Upper lobe of left lung (tissue), 6 donors: ENCODE data around the gene DNAJB13. TPM values are rescaled to one million over a fixed set of nuclear protein-coding genes. Genes with fewer than 3 reads are reported as not detected.

Experiments
- ATAC-seq, 2 donors: fragments of 200-7000 bp; cut with Tn5 transposase; one replicate each; pipeline ENCODE4 v1.9.1; 2022; ENCODE audit warnings: mild to moderate bottlenecking in 2 of 2, moderate library complexity in 2 of 2; ENCODE audit not compliant: low FRiP score in 2 of 2
- DNase-seq, 2 donors: peaks; one replicate each; pipeline ENCODE4 v3.0.0-alpha.2; 2019 to 2020
- H3K27ac ChIP-seq, 4 donors: fragments of 200-600 bp; sonication (generic); one replicate each; pipeline ENCODE4 v1.5.1; 2016 to 2019
- H3K27me3 ChIP-seq, 4 donors: fragments of 200-600 bp; sonication (generic); one replicate each; pipeline ENCODE4 v1.5.1; 2017 to 2019
- H3K36me3 ChIP-seq, 4 donors: fragments of 200-600 bp; sonication (generic); one replicate each; pipeline ENCODE4 v1.5.1; 2016 to 2019
- H3K4me1 ChIP-seq, 4 donors: fragments of 200-600 bp; sonication (generic); one replicate each; pipeline ENCODE4 v1.5.1; 2018 to 2019
- H3K4me3 ChIP-seq, 4 donors: fragments of 200-600 bp; sonication (generic); one replicate each; pipeline ENCODE4 v1.5.1; 2017 to 2019; ENCODE audit warnings: mild to moderate bottlenecking in 2 of 4, moderate library complexity in 1 of 4
- H3K9me3 ChIP-seq, 4 donors: fragments of 200-600 bp; sonication (generic); one replicate each; pipeline ENCODE4 v1.5.1; 2018 to 2019
- CTCF ChIP-seq, 6 experiments: fragments of 450-650 bp in 4 of 6; fragments of 200-600 bp in 2 of 6; sonication (generic) in 2 of 6; IDR thresholded peaks; one replicate each; pipeline ENCODE4 v1.5.1; 2016 to 2019; ENCODE audit warnings: antibody characterized with exemption in 6 of 6
- EP300 ChIP-seq, 4 donors: sonication (generic); formaldehyde crosslinking; IDR thresholded peaks; one replicate each; pipeline ENCODE4 v1.5.1; 2017; ENCODE audit warnings: antibody characterized with exemption in 4 of 4, control low read depth in 2 of 4
- POLR2A ChIP-seq, 4 donors: fragments of 450-650 bp; IDR thresholded peaks; one replicate each; pipeline ENCODE4 v1.5.1; 2016 to 2017; ENCODE audit warnings: antibody characterized with exemption in 4 of 4, mild to moderate bottlenecking in 2 of 4
- POLR2AphosphoS5 ChIP-seq, 2 donors: sonication (generic); formaldehyde crosslinking; IDR thresholded peaks; one replicate each; pipeline ENCODE4 v1.5.1; 2017; ENCODE audit warnings: antibody characterized with exemption in 2 of 2
- WGBS, 2 donors: methylation state at CpG; one replicate each; pipeline ENCODE4 v1.1.5; 2017 to 2018; 5-methylcytosine and 5-hydroxymethylcytosine counted together
- total RNA-seq, 6 donors: library from RNA; depleted of rRNA in 4 of 6; stranded (reverse); fragments of >200 nt in 4 of 6; gene quantifications; one replicate each; pipeline versions ENCODE4 v1.1.0 to v1.2.1, GENCODE V29; 2016 to 2021
- donor health status: DM: no; HTN: no; CAD: no; lungs with moderate emphysema.
- donor health status: DM: no; HTN: yes; CAD: no; lungs with severe emphysema.

The DNAJB13 gene
- total RNA-seq, 6 donors from 2014 or later, result 0.49 to 16.5 (median 6.3) TPM

GRCh38 chr11:73972620-73973449 is 22.0 kb downstream of the DNAJB13 start:
- 79 to 89% methylated on average over 10 to 11 of the region's 11 CpGs for WGBS, 2 donors
- Histone ChIP-seq H3K27me3 (no peaks in the 10 kb centered on the region), H3K36me3 (peaks cover 12 to 36% (median 27%) of the 10 kb centered on the region in 4 donors), H3K4me1 (peaks cover 11 to 17% (median 15%) of the 10 kb centered on the region in 4 donors), H3K4me3 (no peak overlapping the region), H3K27ac (peak overlapping the region in 1 of 4 donors; percentile 62), H3K9me3 (no peaks in the 10 kb centered on the region)
- DNase-seq (peak in 1 of 2 donors; percentile 19), ATAC-seq (no peak)
- TF ChIP-seq EP300 (IDR thresholded peaks at IDR 0.05) (no peak), POLR2A (IDR thresholded peaks at IDR 0.05) (peak in 1 of 4 donors; percentile 7), POLR2AphosphoS5 (IDR thresholded peaks at IDR 0.05) (no peak), CTCF (IDR thresholded peaks at IDR 0.05) (no peak)

GRCh38 chr11:73974604-73975478 is 24.0 kb downstream of the DNAJB13 start:
- H3K9me3 ChIP-seq, result no peaks in the 10 kb centered on the region
- no peak for ATAC-seq
- peaks cover 14 to 41% (median 33%) of the 10 kb centered on the region in 4 donors for H3K36me3 ChIP-seq
- peak overlapping the region in 1 of 4 donors; percentile 31 for H3K27ac ChIP-seq
- no peaks in the 10 kb centered on the region for H3K27me3 ChIP-seq
- H3K4me1 ChIP-seq, result peaks cover 22 to 36% (median 30%) of the 10 kb centered on the region in 4 donors
- TF ChIP-seq POLR2A (IDR thresholded peaks at IDR 0.05) (no peak), EP300 (IDR thresholded peaks at IDR 0.05) (no peak), POLR2AphosphoS5 (IDR thresholded peaks at IDR 0.05) (no peak), CTCF (IDR thresholded peaks at IDR 0.05) (no peak)
- H3K4me3 ChIP-seq, result no peak overlapping the region
- WGBS, 2 donors, result 91% methylated on average over 13 of the region's 13 CpGs
- DNase-seq, result peak in 1 of 2 donors; percentile 18

DNA sequence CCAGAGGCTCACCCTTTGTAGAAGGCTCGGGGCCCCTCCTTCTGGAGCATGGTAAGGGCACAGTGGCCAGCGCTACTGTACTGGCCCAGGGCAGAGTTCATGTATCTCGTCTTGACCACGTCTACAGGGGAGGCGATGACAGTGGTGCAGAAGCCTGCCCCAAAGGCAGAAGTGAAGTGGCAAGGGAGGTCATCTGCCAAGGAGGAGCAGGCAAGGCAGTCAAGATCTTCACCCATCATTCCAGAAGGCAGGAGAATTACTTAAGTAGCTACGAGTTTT is 24.6 kb downstream of the DNAJB13 start:
- H3K4me1 ChIP-seq, result peaks cover 28 to 42% (median 36%) of the 10 kb centered on the region in 4 donors
- no peak overlapping the region for H3K27ac ChIP-seq
- 91 to 94% methylated on average over 4 to 6 of the region's 6 CpGs for WGBS, 2 donors
- no peak overlapping the region for H3K4me3 ChIP-seq
- H3K27me3 ChIP-seq, result no peaks in the 10 kb centered on the region
- TF ChIP-seq EP300 (IDR thresholded peaks at IDR 0.05) (no peak), POLR2AphosphoS5 (IDR thresholded peaks at IDR 0.05) (no peak), CTCF (IDR thresholded peaks at IDR 0.05) (no peak), POLR2A (IDR thresholded peaks at IDR 0.05) (no peak)
- no peaks in the 10 kb centered on the region for H3K9me3 ChIP-seq
- ATAC-seq (no peak), DNase-seq (peak in 1 of 2 donors; percentile 17)
- H3K36me3 ChIP-seq, result peaks cover 14 to 41% (median 33%) of the 10 kb centered on the region in 4 donors

GRCh38 chr11:73976451-73977151 is 25.8 kb downstream of the DNAJB13 start:
- no peak for TF ChIP-seq POLR2AphosphoS5 (IDR thresholded peaks at IDR 0.05)
- no peak for TF ChIP-seq POLR2A (IDR thresholded peaks at IDR 0.05)
- no peak for TF ChIP-seq CTCF (IDR thresholded peaks at IDR 0.05)
- TF ChIP-seq EP300 (IDR thresholded peaks at IDR 0.05), result no peak
- Histone ChIP-seq H3K4me1 (peaks cover 38 to 53% (median 47%) of the 10 kb centered on the region in 4 donors), H3K36me3 (peaks cover 14 to 41% (median 33%) of the 10 kb centered on the region in 4 donors), H3K9me3 (no peaks in the 10 kb centered on the region), H3K27me3 (no peaks in the 10 kb centered on the region), H3K4me3 (no peak overlapping the region), H3K27ac (no peak overlapping the region)
- 90 to 95% methylated on average over 13 to 14 of the region's 14 CpGs for WGBS, 2 donors
- ATAC-seq (no peak), DNase-seq (peak in 1 of 2 donors; percentile 15)
